MM.1S (cell line): Measurements from ENCODE around the gene FECH.
A peak's percentile ranks its signal among the peaks of the same experiment; 100 is the strongest.

ENCODE experiments used
- DNase-seq: peaks from one replicate; pipeline ENCODE4 v3.0.0-alpha.2; 2015
- H2AFZ ChIP-seq: fragments of 300-600 bp; sonication (generic); 2 replicates; pipeline ENCODE4 v1.6.0; 2016; ENCODE audit warnings: antibody characterized with exemption, low read length
- H3F3A ChIP-seq: fragments of 300-600 bp; sonication (generic); 2 replicates; pipeline ENCODE4 v1.6.1; 2016; ENCODE audit warnings: mild to moderate bottlenecking, antibody characterized with exemption, low read length, moderate library complexity, mixed read lengths; ENCODE audit not compliant: insufficient read depth
- H3K27ac ChIP-seq: fragments of 300-600 bp; sonication (generic); 2 replicates; pipeline ENCODE4 v1.5.1; 2016; ENCODE audit warnings: mild to moderate bottlenecking, low read length
- H3K27me3 ChIP-seq: fragments of 300-600 bp; sonication (generic); replicated peaks from 2 replicates; pipeline ENCODE4 v1.6.0; 2016; ENCODE audit warnings: low read length; ENCODE audit not compliant: insufficient read depth
- H3K36me3 ChIP-seq: fragments of 300-600 bp; sonication (generic); replicated peaks from 2 replicates; pipeline ENCODE4 v1.6.1; 2016; ENCODE audit warnings: mild to moderate bottlenecking, low read length, mixed read lengths; ENCODE audit not compliant: insufficient read depth
- H3K4me1 ChIP-seq: fragments of 300-600 bp; sonication (generic); 2 replicates; pipeline ENCODE4 v1.6.1; 2016; ENCODE audit warnings: low read length, mixed read lengths
- H3K4me2 ChIP-seq: fragments of 300-600 bp; sonication (generic); 2 replicates; pipeline ENCODE4 v1.6.0; 2016; ENCODE audit warnings: low read depth, low read length
- H3K4me3 ChIP-seq: fragments of 300-600 bp; sonication (generic); 2 replicates; pipeline ENCODE4 v1.5.1; 2016; ENCODE audit warnings: low read length, mixed read lengths
- H3K79me2 ChIP-seq: fragments of 300-600 bp; sonication (generic); 2 replicates; pipeline ENCODE4 v1.6.1; 2016; ENCODE audit warnings: mixed run types, low read length, mixed read lengths
- H3K9ac ChIP-seq: fragments of 300-600 bp; sonication (generic); 2 replicates; pipeline ENCODE4 v1.6.1; 2016; ENCODE audit warnings: low read length, mixed read lengths
- H3K9me2 ChIP-seq: fragments of 300-600 bp; sonication (generic); replicated peaks from 2 replicates; pipeline ENCODE4 v1.6.1; 2016; ENCODE audit warnings: mild to moderate bottlenecking, low read length, mixed read lengths; ENCODE audit not compliant: insufficient read depth
- H3K9me3 ChIP-seq: fragments of 300-600 bp; sonication (generic); replicated peaks from 2 replicates; pipeline ENCODE4 v1.6.1; 2016; ENCODE audit warnings: mild to moderate bottlenecking, low read length, mixed read lengths; ENCODE audit not compliant: insufficient read depth
- H4K20me1 ChIP-seq: fragments of 300-600 bp; sonication (generic); 2 replicates; pipeline ENCODE4 v1.6.1; 2016; ENCODE audit warnings: mild to moderate bottlenecking, low read length, moderate library complexity, mixed read lengths; ENCODE audit not compliant: insufficient read depth
- EZH2 ChIP-seq: fragments of 300-600 bp; sonication (generic); optimal IDR thresholded peaks from 2 replicates; pipeline ENCODE3; 2017; ENCODE audit warnings: low read depth, mild to moderate bottlenecking, antibody characterized with exemption, low read length, mixed read lengths
- EZH2phosphoT487 ChIP-seq: fragments of 300-600 bp; sonication (generic); IDR thresholded peaks from 2 replicates; pipeline ENCODE4 v1.6.1; 2018; ENCODE audit warnings: antibody characterized with exemption, low read length
- TF ChIP-seq, protein P1 (sequence below): fragments of 300-600 bp; sonication (generic); IDR thresholded peaks from 2 replicates; pipeline ENCODE4 v1.5.1; 2016; ENCODE audit warnings: antibody characterized with exemption, low read length, mixed read lengths

Gene FECH

GRCh38 chr18:57569133-57569532 is 17.4 kb downstream of the FECH start:
- H2AFZ ChIP-seq = no peak overlapping the region
- no peaks in the 10 kb centered on the region for H3K9me2 ChIP-seq
- H3K4me1 ChIP-seq = no peaks in the 10 kb centered on the region
- H3K4me2 ChIP-seq = no peak overlapping the region
- no peaks in the 10 kb centered on the region for H3K36me3 ChIP-seq
- H3K79me2 ChIP-seq = no peaks in the 10 kb centered on the region
- no peak overlapping the region for H3K4me3 ChIP-seq
- H3F3A ChIP-seq = no peaks in the 10 kb centered on the region
- no peak overlapping the region for H3K27ac ChIP-seq
- no peaks in the 10 kb centered on the region for H4K20me1 ChIP-seq
- no peaks in the 10 kb centered on the region for H3K27me3 ChIP-seq
- H3K9me3 ChIP-seq = no peaks in the 10 kb centered on the region
- H3K9ac ChIP-seq = no peak overlapping the region
- no peak for DNase-seq
- TF ChIP-seq, protein P1, sequence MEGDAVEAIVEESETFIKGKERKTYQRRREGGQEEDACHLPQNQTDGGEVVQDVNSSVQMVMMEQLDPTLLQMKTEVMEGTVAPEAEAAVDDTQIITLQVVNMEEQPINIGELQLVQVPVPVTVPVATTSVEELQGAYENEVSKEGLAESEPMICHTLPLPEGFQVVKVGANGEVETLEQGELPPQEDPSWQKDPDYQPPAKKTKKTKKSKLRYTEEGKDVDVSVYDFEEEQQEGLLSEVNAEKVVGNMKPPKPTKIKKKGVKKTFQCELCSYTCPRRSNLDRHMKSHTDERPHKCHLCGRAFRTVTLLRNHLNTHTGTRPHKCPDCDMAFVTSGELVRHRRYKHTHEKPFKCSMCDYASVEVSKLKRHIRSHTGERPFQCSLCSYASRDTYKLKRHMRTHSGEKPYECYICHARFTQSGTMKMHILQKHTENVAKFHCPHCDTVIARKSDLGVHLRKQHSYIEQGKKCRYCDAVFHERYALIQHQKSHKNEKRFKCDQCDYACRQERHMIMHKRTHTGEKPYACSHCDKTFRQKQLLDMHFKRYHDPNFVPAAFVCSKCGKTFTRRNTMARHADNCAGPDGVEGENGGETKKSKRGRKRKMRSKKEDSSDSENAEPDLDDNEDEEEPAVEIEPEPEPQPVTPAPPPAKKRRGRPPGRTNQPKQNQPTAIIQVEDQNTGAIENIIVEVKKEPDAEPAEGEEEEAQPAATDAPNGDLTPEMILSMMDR = no peak
- TF ChIP-seq EZH2 (no peak), EZH2phosphoT487 (no peak)

DNA sequence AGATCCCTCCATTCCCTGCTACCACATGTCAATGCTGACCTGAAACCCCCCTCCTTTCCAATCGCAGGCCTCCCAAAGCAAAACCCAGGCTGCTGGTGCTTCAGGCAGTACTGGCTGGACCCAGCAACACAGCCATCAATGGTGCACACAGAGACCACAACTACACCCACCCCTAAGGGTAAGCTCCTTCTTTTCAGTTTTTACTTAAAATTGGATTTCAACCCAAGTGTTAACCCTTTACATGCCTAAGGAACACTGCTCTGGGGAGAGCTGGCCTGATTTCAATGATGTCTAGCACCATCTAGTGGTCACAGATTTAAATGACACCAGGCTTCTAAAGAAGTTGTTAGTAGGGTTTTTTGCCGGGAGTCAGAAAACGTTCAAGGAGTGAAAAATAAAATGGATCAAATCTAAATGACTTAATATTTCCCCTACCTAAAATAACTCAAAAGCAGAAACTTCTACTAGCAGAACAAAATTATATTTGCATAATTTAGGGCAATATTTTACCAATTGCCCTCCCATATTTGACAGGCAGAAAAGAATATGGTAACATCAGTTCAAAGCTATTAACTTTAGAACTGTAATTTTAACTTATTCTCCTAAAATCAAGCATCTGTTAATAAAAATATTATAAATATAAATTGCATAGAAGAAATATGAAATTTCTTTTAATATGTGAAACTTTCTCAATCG is 24.6 kb downstream of the FECH start:
- Histone ChIP-seq H2AFZ (peak overlapping the region; percentile 18; the same call in 1 of the 2 replicates), H3K4me1 (peaks cover 7% of the 10 kb centered on the region), H3K79me2 (no peaks in the 10 kb centered on the region), H3F3A (peaks cover 9% of the 10 kb centered on the region; the same call in 1 of the 2 replicates), H3K27me3 (no peaks in the 10 kb centered on the region), H3K36me3 (no peaks in the 10 kb centered on the region), H3K9ac (peak overlapping the region; percentile 11; the same call in 1 of the 2 replicates), H3K4me2 (peak overlapping the region; percentile 75), H4K20me1 (no peaks in the 10 kb centered on the region), H3K9me3 (no peaks in the 10 kb centered on the region), H3K9me2 (no peaks in the 10 kb centered on the region), H3K4me3 (peak overlapping the region; percentile 35), H3K27ac (peak overlapping the region; percentile 41; the same call in 1 of the 2 replicates)
- peak; percentile 63 for DNase-seq
- no peak for TF ChIP-seq EZH2
- TF ChIP-seq, protein P1 = peak; percentile 85

- H3K4me2 ChIP-seq = peak overlapping the region; percentile 75
- H3K4me3 ChIP-seq = peak overlapping the region; percentile 35
- TF ChIP-seq EZH2phosphoT487 = no peak
- TF ChIP-seq, protein P1 = no peak
- no peak for TF ChIP-seq EZH2
- peaks cover 7% of the 10 kb centered on the region for H3K4me1 ChIP-seq
- no peaks in the 10 kb centered on the region for H3K36me3 ChIP-seq
- H3K79me2 ChIP-seq = no peaks in the 10 kb centered on the region
- no peaks in the 10 kb centered on the region for H4K20me1 ChIP-seq
- H3K27me3 ChIP-seq = no peaks in the 10 kb centered on the region
- peak; percentile 28 for DNase-seq
- H2AFZ ChIP-seq = peak overlapping the region; percentile 18; the same call in 1 of the 2 replicates
- peaks cover 9% of the 10 kb centered on the region; the same call in 1 of the 2 replicates for H3F3A ChIP-seq
- H3K27ac ChIP-seq = peak overlapping the region; percentile 41; the same call in 1 of the 2 replicates
- no peaks in the 10 kb centered on the region for H3K9me3 ChIP-seq
- H3K9ac ChIP-seq = peak overlapping the region; percentile 11; the same call in 1 of the 2 replicates
- H3K9me2 ChIP-seq = no peaks in the 10 kb centered on the region
Measured at GRCh38 chr18:57561261-57561660, 25.2 kb downstream of the FECH start.
